Measurements from ENCODE around the gene TMEM51.

DNA sequence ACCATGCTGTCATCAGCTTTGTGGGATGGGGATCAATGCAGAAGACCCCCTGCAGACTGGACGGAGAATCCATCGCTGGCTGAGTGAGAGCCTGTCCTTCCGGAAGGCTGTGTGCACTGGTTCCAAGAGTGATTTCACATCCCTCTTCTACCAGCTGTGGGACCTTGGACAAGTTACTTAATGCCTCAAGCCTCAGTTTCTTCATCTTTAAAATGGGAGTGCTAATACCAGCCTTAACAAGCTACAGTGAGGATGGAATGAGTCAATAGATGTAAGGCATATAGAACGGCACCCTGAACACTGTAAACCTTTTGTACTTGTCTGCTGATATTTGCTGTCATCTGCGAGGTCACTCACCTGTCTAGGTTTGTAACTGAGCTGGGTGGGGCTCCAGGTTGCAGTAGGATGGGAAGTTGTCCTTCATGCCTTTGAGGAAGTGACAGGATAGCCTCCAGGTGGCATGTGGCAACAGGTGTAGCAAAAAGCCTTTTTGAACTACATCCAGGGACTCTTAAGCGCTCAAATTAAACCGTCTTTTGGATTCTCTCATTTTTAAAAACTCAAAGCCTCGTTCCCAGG lies 27.5 kb downstream of the TMEM51 start:
- TF ChIP-seq, protein P1, sequence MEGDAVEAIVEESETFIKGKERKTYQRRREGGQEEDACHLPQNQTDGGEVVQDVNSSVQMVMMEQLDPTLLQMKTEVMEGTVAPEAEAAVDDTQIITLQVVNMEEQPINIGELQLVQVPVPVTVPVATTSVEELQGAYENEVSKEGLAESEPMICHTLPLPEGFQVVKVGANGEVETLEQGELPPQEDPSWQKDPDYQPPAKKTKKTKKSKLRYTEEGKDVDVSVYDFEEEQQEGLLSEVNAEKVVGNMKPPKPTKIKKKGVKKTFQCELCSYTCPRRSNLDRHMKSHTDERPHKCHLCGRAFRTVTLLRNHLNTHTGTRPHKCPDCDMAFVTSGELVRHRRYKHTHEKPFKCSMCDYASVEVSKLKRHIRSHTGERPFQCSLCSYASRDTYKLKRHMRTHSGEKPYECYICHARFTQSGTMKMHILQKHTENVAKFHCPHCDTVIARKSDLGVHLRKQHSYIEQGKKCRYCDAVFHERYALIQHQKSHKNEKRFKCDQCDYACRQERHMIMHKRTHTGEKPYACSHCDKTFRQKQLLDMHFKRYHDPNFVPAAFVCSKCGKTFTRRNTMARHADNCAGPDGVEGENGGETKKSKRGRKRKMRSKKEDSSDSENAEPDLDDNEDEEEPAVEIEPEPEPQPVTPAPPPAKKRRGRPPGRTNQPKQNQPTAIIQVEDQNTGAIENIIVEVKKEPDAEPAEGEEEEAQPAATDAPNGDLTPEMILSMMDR (IDR thresholded peaks at IDR 0.05), result no peak
- peak in 1 of 2 donors; percentile 35 for TF ChIP-seq POLR2AphosphoS5 (IDR thresholded peaks at IDR 0.05; ENCODE audit: insufficient read depth in 1 of 2, low read depth in 1 of 2)
